ENCODE results near the gene ZBTB7C. TPM values are rescaled to one million over a fixed set of nuclear protein-coding genes. Genes with fewer than 3 reads are reported as not detected.

The ZBTB7C gene
- total RNA-seq, 1 donor: 0.09 TPM

DNA sequence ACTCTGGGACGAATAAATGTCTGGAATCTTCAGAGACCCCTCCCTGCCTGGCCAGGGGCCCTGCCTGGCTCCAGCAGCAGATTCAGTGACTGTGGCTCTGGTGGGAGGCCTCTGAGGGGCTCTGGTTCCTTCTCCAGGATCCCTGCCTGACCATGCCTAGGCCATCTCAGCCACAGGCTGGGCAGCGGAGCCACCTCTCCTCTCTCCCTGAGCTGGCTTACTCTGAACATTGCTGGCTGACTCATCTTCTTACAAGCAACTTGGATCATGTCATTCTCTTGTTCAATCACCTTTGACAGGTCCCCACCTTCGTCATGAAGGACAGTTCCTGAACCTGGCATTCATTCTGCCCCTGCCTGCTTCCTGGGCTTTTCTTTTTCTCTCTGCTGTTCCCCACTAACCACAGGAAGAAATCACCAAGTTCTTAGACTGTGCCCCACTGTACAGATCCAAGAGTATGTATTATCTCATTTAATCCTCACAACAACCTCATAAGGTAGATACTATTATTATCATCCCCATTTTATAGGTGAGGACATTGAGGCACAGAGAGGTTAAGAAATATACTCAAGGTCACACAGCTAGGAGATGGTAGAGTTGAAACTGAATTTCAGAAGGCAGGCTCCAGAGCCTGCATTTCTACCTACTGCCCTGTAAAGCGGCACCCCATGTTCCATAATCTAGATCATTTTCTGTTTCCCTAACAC lies 323.2 kb downstream of the ZBTB7C start:
- DNase-seq (ENCODE audit: low read depth): no peak
- TF ChIP-seq, protein P1, sequence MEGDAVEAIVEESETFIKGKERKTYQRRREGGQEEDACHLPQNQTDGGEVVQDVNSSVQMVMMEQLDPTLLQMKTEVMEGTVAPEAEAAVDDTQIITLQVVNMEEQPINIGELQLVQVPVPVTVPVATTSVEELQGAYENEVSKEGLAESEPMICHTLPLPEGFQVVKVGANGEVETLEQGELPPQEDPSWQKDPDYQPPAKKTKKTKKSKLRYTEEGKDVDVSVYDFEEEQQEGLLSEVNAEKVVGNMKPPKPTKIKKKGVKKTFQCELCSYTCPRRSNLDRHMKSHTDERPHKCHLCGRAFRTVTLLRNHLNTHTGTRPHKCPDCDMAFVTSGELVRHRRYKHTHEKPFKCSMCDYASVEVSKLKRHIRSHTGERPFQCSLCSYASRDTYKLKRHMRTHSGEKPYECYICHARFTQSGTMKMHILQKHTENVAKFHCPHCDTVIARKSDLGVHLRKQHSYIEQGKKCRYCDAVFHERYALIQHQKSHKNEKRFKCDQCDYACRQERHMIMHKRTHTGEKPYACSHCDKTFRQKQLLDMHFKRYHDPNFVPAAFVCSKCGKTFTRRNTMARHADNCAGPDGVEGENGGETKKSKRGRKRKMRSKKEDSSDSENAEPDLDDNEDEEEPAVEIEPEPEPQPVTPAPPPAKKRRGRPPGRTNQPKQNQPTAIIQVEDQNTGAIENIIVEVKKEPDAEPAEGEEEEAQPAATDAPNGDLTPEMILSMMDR (IDR thresholded peaks at IDR 0.05; ENCODE audit: insufficient read depth, low read length): no peak
- H3K4me3 ChIP-seq (ENCODE audit: low read depth, low read length): no peak overlapping the region

DNA sequence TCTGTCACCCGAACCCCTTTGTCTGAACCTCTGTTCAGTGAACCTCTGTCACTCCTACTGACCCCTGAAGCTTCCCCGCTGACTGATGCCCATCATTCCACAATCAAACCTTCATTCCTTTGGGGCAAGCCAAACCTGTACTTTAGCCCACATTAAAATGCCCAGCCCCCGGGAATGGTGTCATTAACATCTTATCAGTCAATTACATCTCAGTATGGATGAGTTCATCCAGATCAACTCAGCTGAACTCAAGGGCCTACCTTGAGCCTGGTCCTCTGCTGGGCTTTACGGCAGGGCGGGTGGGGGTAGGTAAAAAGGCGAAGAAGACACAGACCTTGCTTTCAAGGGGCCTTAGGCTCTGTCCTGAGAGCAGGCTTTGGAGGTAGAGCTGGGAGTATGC lies 324.3 kb downstream of the ZBTB7C start:
- no peak for DNase-seq (ENCODE audit: low read depth)
- TF ChIP-seq, protein P1 (IDR thresholded peaks at IDR 0.05; ENCODE audit: insufficient read depth, low read length): no peak
- H3K4me3 ChIP-seq (ENCODE audit: low read depth, low read length): no peak overlapping the region

DNA sequence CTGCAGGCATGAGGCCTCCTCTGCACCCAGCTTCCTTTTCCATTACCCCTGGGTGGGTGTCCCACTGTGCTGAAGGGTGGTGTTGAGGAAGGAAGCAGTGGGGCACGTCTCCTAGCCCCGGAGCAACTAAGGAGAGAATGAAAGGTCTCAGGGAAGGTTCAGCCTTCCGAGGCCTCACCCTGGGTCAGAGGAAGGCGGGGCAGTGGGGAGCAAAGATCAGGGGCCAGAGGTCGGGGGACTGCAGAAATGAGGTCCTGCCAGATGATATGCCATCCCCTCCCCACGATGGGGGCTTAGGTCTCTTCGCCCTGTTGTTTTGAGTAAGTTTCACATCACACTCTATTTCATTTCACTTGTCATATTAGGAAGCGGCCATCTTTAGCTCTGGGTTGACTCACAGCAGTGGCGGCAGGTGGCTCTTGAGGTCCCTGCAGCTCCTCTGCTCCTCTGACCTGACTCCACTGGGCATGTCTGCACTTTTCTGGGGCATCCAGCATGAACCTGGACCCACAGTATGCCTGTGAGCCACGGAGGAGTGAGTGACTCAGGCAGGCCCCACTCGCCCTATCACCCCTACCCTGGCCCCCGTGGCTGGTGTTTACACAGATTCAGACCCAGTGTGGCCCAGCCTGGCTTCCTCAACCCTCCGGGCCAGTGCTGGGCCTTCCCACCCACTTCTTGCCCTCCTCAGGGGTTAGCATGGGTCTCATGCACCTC lies 325.0 kb downstream of the ZBTB7C start:
- no peak for DNase-seq (ENCODE audit: low read depth)
- H3K4me3 ChIP-seq (ENCODE audit: low read depth, low read length): no peak overlapping the region
- TF ChIP-seq, protein P1 (IDR thresholded peaks at IDR 0.05; ENCODE audit: insufficient read depth, low read length): no peak

DNA sequence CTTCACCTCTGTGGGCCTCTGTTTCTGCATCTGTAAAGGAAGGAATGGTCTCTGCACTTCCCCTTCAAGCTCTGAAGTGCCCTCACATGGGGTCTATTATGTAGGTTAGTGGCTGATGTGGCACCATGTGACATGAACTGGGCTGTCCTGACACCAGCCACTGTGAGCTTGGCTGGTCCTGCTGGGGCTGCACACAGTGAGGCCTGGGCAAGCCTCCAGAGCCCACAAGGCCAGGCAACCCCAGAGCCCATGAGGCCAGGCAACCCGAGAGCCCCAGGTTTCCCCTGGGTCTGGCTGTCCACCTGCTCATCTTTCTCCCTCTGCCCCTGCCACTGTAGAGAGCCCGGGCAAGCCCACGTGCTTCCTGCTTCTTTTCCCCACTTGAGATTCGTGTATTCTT lies 328.6 kb downstream of the ZBTB7C start:
- no peak for DNase-seq (ENCODE audit: low read depth)
- TF ChIP-seq, protein P1 (IDR thresholded peaks at IDR 0.05; ENCODE audit: insufficient read depth, low read length): no peak
- no peak overlapping the region for H3K4me3 ChIP-seq (ENCODE audit: low read depth, low read length)

DNA sequence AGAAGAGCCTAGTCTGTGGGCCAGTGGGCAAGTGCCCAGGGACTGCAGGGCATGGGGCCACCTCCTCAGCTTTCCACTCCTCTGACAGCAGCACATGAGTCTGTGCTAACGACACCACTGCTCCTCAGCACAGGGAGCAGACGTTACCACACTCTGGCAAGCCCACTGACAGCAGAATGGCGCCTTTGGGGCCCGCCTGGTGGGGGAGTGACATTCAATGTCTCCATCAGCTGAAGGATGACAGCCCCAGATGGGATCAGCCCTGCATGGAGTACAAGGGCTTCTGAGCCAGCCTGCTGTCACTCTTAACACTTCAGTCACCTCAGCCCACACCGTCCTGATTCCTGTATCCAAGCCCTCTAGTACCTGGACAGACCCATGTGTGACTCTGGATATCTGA lies 329.3 kb downstream of the ZBTB7C start:
- DNase-seq (ENCODE audit: low read depth): no peak
- TF ChIP-seq, protein P1 (IDR thresholded peaks at IDR 0.05; ENCODE audit: insufficient read depth, low read length): no peak
- H3K4me3 ChIP-seq (ENCODE audit: low read depth, low read length): no peak overlapping the region

DNA sequence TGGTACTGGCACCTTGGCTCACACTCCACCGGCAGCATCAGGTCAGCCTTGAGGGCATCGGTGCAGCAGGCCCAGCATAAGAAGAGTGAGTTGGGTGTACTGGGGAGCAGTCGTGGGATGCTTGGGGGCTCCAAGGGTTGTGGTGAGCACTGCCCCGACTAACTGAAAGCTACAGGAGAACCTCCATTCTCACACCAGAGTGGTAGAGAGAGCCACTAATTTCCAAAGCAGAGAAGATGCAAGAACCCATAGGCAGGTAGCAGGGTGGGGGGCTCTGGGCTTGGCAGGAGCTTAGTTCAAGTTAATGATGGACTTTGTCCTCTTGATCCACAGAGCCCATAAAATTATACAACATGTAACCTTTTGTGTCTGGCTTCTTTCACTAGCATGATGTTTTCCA lies 330.7 kb downstream of the ZBTB7C start:
- DNase-seq (ENCODE audit: low read depth): no peak
- no peak overlapping the region for H3K4me3 ChIP-seq (ENCODE audit: low read depth, low read length)
- TF ChIP-seq, protein P1 (IDR thresholded peaks at IDR 0.05; ENCODE audit: insufficient read depth, low read length): no peak
